ENCODE data around the gene IL12RB2. TPM values are rescaled to one million over a fixed set of nuclear protein-coding genes. Genes with fewer than 3 reads are reported as not detected.
"Not testable (repeated sequence)": the region's sequence is repeated elsewhere in the genome, so short reads cannot be mapped to it uniquely, and the experiment has no call there.

IL12RB2 gene
- polyA plus RNA-seq, 4 donors = 0.21 to 0.54 (median 0.52) TPM; not detected in 1

GRCh38 chr1:67404212-67404620, 96.5 kb downstream of the IL12RB2 start:
- Histone ChIP-seq H3K9me3 (ENCODE audit: control insufficient read depth in 2 of 2, insufficient read depth in 1 of 2, low read depth in 1 of 2, low read length in 1 of 2) (no peaks in the 10 kb centered on the region), H3K36me3 (ENCODE audit: control insufficient read depth in 3 of 3, insufficient read depth in 2 of 3, low read depth in 1 of 3, low read length in 3 of 3) (peaks cover 0 to 9% (median 1%) of the 10 kb centered on the region in 3 donors), H3K4me1 (ENCODE audit: control insufficient read depth in 3 of 3, insufficient read depth in 2 of 3, low read depth in 1 of 3, low read length in 2 of 3) (no peaks in the 10 kb centered on the region), H3K27ac (ENCODE audit: low read depth in 1 of 3, low read length in 2 of 3) (no peak overlapping the region), H3K27me3 (ENCODE audit: control insufficient read depth in 3 of 3, insufficient read depth in 3 of 3, low read length in 3 of 3) (no peaks in the 10 kb centered on the region), H3K4me3 (ENCODE audit: low read depth in 1 of 3, low read length in 3 of 3) (no peak overlapping the region)
- WGBS, 3 donors = 61 to 72% (median 67%) methylated on average over 5 of the region's 5 CpGs
- FAIRE-seq = no peak
- no peak for DNase-seq

- Histone ChIP-seq H3K27me3 (ENCODE audit: control insufficient read depth in 3 of 3, insufficient read depth in 3 of 3, low read length in 3 of 3) (no peaks in the 10 kb centered on the region), H3K36me3 (ENCODE audit: control insufficient read depth in 3 of 3, insufficient read depth in 2 of 3, low read depth in 1 of 3, low read length in 3 of 3) (peaks cover 0 to 9% (median 3%) of the 10 kb centered on the region in 3 donors), H3K4me1 (ENCODE audit: control insufficient read depth in 3 of 3, insufficient read depth in 2 of 3, low read depth in 1 of 3, low read length in 2 of 3) (no peaks in the 10 kb centered on the region), H3K27ac (ENCODE audit: low read depth in 1 of 3, low read length in 2 of 3) (no peak overlapping the region), H3K9me3 (ENCODE audit: control insufficient read depth in 2 of 2, insufficient read depth in 1 of 2, low read depth in 1 of 2, low read length in 1 of 2) (no peaks in the 10 kb centered on the region), H3K4me3 (ENCODE audit: low read depth in 1 of 3, low read length in 3 of 3) (no peak overlapping the region)
- 68 to 87% (median 86%) methylated on average over 3 of the region's 3 CpGs for WGBS, 3 donors
- DNase-seq = no peak
- no peak for FAIRE-seq
These were observed 98.0 kb downstream of the IL12RB2 start for GRCh38 chr1:67405473-67406245.

- no peak for FAIRE-seq
- H3K27me3 ChIP-seq (ENCODE audit: control insufficient read depth in 3 of 3, insufficient read depth in 3 of 3, low read length in 3 of 3) = no peaks in the 10 kb centered on the region
- peaks cover 0 to 9% (median 3%) of the 10 kb centered on the region in 3 donors for H3K36me3 ChIP-seq (ENCODE audit: control insufficient read depth in 3 of 3, insufficient read depth in 2 of 3, low read depth in 1 of 3, low read length in 3 of 3)
- H3K4me3 ChIP-seq (ENCODE audit: low read depth in 1 of 3, low read length in 3 of 3) = no peak overlapping the region
- no peaks in the 10 kb centered on the region for H3K4me1 ChIP-seq (ENCODE audit: control insufficient read depth in 3 of 3, insufficient read depth in 2 of 3, low read depth in 1 of 3, low read length in 2 of 3)
- no peak for DNase-seq
- no peak overlapping the region for H3K27ac ChIP-seq (ENCODE audit: low read depth in 1 of 3, low read length in 2 of 3)
- 71 to 86% (median 82%) methylated on average over 5 of the region's 5 CpGs for WGBS, 3 donors
- no peaks in the 10 kb centered on the region for H3K9me3 ChIP-seq (ENCODE audit: control insufficient read depth in 2 of 2, insufficient read depth in 1 of 2, low read depth in 1 of 2, low read length in 1 of 2)
These were observed 99.8 kb downstream of the IL12RB2 start for GRCh38 chr1:67407498-67407897.

GRCh38 chr1:67408148-67408547, 100.5 kb downstream of the IL12RB2 start:
- FAIRE-seq (no peak), DNase-seq (no peak)
- Histone ChIP-seq H3K4me1 (ENCODE audit: control insufficient read depth in 3 of 3, insufficient read depth in 2 of 3, low read depth in 1 of 3, low read length in 2 of 3) (no peaks in the 10 kb centered on the region), H3K27ac (ENCODE audit: low read depth in 1 of 3, low read length in 2 of 3) (no peak overlapping the region), H3K36me3 (ENCODE audit: control insufficient read depth in 3 of 3, insufficient read depth in 2 of 3, low read depth in 1 of 3, low read length in 3 of 3) (peaks cover 0 to 9% (median 5%) of the 10 kb centered on the region in 3 donors), H3K27me3 (ENCODE audit: control insufficient read depth in 3 of 3, insufficient read depth in 3 of 3, low read length in 3 of 3) (no peaks in the 10 kb centered on the region), H3K4me3 (ENCODE audit: low read depth in 1 of 3, low read length in 3 of 3) (no peak overlapping the region), H3K9me3 (ENCODE audit: control insufficient read depth in 2 of 2, insufficient read depth in 1 of 2, low read depth in 1 of 2, low read length in 1 of 2) (no peaks in the 10 kb centered on the region)
- 89 to 97% (median 94%) methylated on average over 1 of the region's 1 CpG for WGBS, 3 donors

- H3K9me3 ChIP-seq (ENCODE audit: control insufficient read depth in 2 of 2, insufficient read depth in 1 of 2, low read depth in 1 of 2, low read length in 1 of 2); H3K27ac ChIP-seq (ENCODE audit: low read depth in 1 of 3, low read length in 2 of 3); FAIRE-seq; H3K4me1 ChIP-seq (ENCODE audit: control insufficient read depth in 3 of 3, insufficient read depth in 2 of 3, low read depth in 1 of 3, low read length in 2 of 3); DNase-seq; H3K4me3 ChIP-seq (ENCODE audit: low read depth in 1 of 3, low read length in 3 of 3); H3K27me3 ChIP-seq (ENCODE audit: control insufficient read depth in 3 of 3, insufficient read depth in 3 of 3, low read length in 3 of 3): not testable (repeated sequence)
- WGBS, 3 donors = 72 to 82% (median 77%) methylated on average over 2 of the region's 2 CpGs
- peaks cover 14 to 25% (median 15%) of the 10 kb centered on the region in 3 donors for H3K36me3 ChIP-seq (ENCODE audit: control insufficient read depth in 3 of 3, insufficient read depth in 2 of 3, low read depth in 1 of 3, low read length in 3 of 3)
These were observed 105.4 kb downstream of the IL12RB2 start for GRCh38 chr1:67413101-67413500.

- Histone ChIP-seq H3K27ac (ENCODE audit: low read depth in 1 of 3, low read length in 2 of 3) (no peak overlapping the region), H3K4me3 (ENCODE audit: low read depth in 1 of 3, low read length in 3 of 3) (no peak overlapping the region), H3K9me3 (ENCODE audit: control insufficient read depth in 2 of 2, insufficient read depth in 1 of 2, low read depth in 1 of 2, low read length in 1 of 2) (no peaks in the 10 kb centered on the region), H3K27me3 (ENCODE audit: control insufficient read depth in 3 of 3, insufficient read depth in 3 of 3, low read length in 3 of 3) (no peaks in the 10 kb centered on the region), H3K4me1 (ENCODE audit: control insufficient read depth in 3 of 3, insufficient read depth in 2 of 3, low read depth in 1 of 3, low read length in 2 of 3) (no peaks in the 10 kb centered on the region), H3K36me3 (ENCODE audit: control insufficient read depth in 3 of 3, insufficient read depth in 2 of 3, low read depth in 1 of 3, low read length in 3 of 3) (peaks cover 19 to 27% (median 21%) of the 10 kb centered on the region in 3 donors)
- WGBS, 3 donors = 94 to 98% (median 95%) methylated on average over 2 of the region's 2 CpGs
- FAIRE-seq (no peak), DNase-seq (no peak)
These were observed 106.9 kb downstream of the IL12RB2 start for GRCh38 chr1:67414574-67414973.

GRCh38 chr1:67415041-67415440, 107.4 kb downstream of the IL12RB2 start:
- FAIRE-seq (no peak), DNase-seq (no peak)
- H3K4me1 ChIP-seq (ENCODE audit: control insufficient read depth in 3 of 3, insufficient read depth in 2 of 3, low read depth in 1 of 3, low read length in 2 of 3) = no peaks in the 10 kb centered on the region
- peaks cover 19 to 27% (median 21%) of the 10 kb centered on the region in 3 donors for H3K36me3 ChIP-seq (ENCODE audit: control insufficient read depth in 3 of 3, insufficient read depth in 2 of 3, low read depth in 1 of 3, low read length in 3 of 3)
- H3K4me3 ChIP-seq (ENCODE audit: low read depth in 1 of 3, low read length in 3 of 3) = no peak overlapping the region
- H3K27me3 ChIP-seq (ENCODE audit: control insufficient read depth in 3 of 3, insufficient read depth in 3 of 3, low read length in 3 of 3) = no peaks in the 10 kb centered on the region
- 91 to 94% (median 92%) methylated on average over 13 of the region's 13 CpGs for WGBS, 3 donors
- no peak overlapping the region for H3K27ac ChIP-seq (ENCODE audit: low read depth in 1 of 3, low read length in 2 of 3)
- H3K9me3 ChIP-seq (ENCODE audit: control insufficient read depth in 2 of 2, insufficient read depth in 1 of 2, low read depth in 1 of 2, low read length in 1 of 2) = no peaks in the 10 kb centered on the region

GRCh38 chr1:67417733-67418132, 110.1 kb downstream of the IL12RB2 start:
- DNase-seq; H3K4me1 ChIP-seq (ENCODE audit: control insufficient read depth in 3 of 3, insufficient read depth in 2 of 3, low read depth in 1 of 3, low read length in 2 of 3); H3K27me3 ChIP-seq (ENCODE audit: control insufficient read depth in 3 of 3, insufficient read depth in 3 of 3, low read length in 3 of 3); H3K27ac ChIP-seq (ENCODE audit: low read depth in 1 of 3, low read length in 2 of 3); H3K4me3 ChIP-seq (ENCODE audit: low read depth in 1 of 3, low read length in 3 of 3); FAIRE-seq; H3K9me3 ChIP-seq (ENCODE audit: control insufficient read depth in 2 of 2, insufficient read depth in 1 of 2, low read depth in 1 of 2, low read length in 1 of 2): not testable (repeated sequence)
- WGBS, 3 donors = 77 to 79% (median 78%) methylated on average over 4 of the region's 4 CpGs
- H3K36me3 ChIP-seq (ENCODE audit: control insufficient read depth in 3 of 3, insufficient read depth in 2 of 3, low read depth in 1 of 3, low read length in 3 of 3) = peaks cover 23 to 40% (median 26%) of the 10 kb centered on the region in 3 donors
